IMR-90 (cell line): ENCODE results near the gene MTFR2. TPM values are rescaled to one million over a fixed set of nuclear protein-coding genes. Genes with fewer than 3 reads are reported as not detected.

ENCODE experiments used
- ATAC-seq: fragments of 200-7000 bp; cut with Tn5 transposase; 2 replicates; pipeline ENCODE4 v1.9.1; 2020; ENCODE audit warnings: low read depth, mild to moderate bottlenecking, moderate library complexity
- BruUV-seq: library from RNA; stranded (reverse); fragments of 400-500 nt; replicated peaks from 2 replicates; lab custom pipeline; 2021; lab: Mats Ljungman, UMichigan
- CTCF ChIA-PET: fragments of 300-600 bp; formaldehyde crosslinking; extraction: SDS; loops from one replicate; lab custom pipeline; 2021; ENCODE audit warnings: antibody characterized with exemption; lab: Yijun Ruan, JAX
- POLR2A ChIA-PET: fragments of 300-600 bp; sonication (Branson Sonifier 250); formaldehyde crosslinking; loops from one replicate; lab custom pipeline; 2022; ENCODE audit warnings: antibody characterized with exemption; ENCODE audit not compliant: unreplicated experiment; lab: Charles Lee
- DNase-seq: peaks from one replicate; pipeline ENCODE4 v3.0.0; 2013
- H2AFZ ChIP-seq: replicated peaks from 2 replicates; pipeline ENCODE3; 2013; ENCODE audit warnings: low read length, mild to moderate bottlenecking; ENCODE audit not compliant: poor library complexity
- H2AK5ac ChIP-seq: 2 replicates; pipeline ENCODE4 v1.6.1; 2013; ENCODE audit warnings: low read depth, low read length, inconsistent platforms
- H2AK9ac ChIP-seq: replicated peaks from 2 replicates; pipeline ENCODE3; 2013; ENCODE audit warnings: mild to moderate bottlenecking, low read depth, low read length, moderate library complexity; ENCODE audit not compliant: poor library complexity
- H2BK120ac ChIP-seq: 2 replicates; pipeline ENCODE4 v1.6.1; 2013; ENCODE audit warnings: low read depth, low read length, inconsistent platforms
- H2BK15ac ChIP-seq: 3 replicates; pipeline ENCODE4 v1.6.1; 2013; ENCODE audit warnings: low read depth, low read length, inconsistent platforms
- H2BK20ac ChIP-seq: 2 replicates; pipeline ENCODE4 v1.6.1; 2013; ENCODE audit warnings: low read depth, mild to moderate bottlenecking, inconsistent platforms, low read length, moderate library complexity
- H2BK5ac ChIP-seq: 2 replicates; pipeline ENCODE4 v1.6.1; 2013; ENCODE audit warnings: mild to moderate bottlenecking, low read depth, low read length, inconsistent platforms; ENCODE audit not compliant: poor library complexity, severe bottlenecking
- H3K14ac ChIP-seq: replicated peaks from 2 replicates; pipeline ENCODE4 v1.6.1; 2013; ENCODE audit warnings: low read depth, low read length, inconsistent platforms
- H3K18ac ChIP-seq: 2 replicates; pipeline ENCODE4 v1.6.1; 2013; ENCODE audit warnings: low read depth, low read length, control low read depth
- H3K23ac ChIP-seq: 2 replicates; pipeline ENCODE4 v1.6.1; 2013; ENCODE audit warnings: low read depth, low read length, inconsistent platforms
- H3K27ac ChIP-seq: 2 replicates; pipeline ENCODE4 v1.5.1; 2013; ENCODE audit warnings: mild to moderate bottlenecking, control low read depth, low read length; ENCODE audit not compliant: insufficient read depth
- H3K27me3 ChIP-seq: 2 replicates; pipeline ENCODE4 v1.6.1; 2013; ENCODE audit warnings: low read length; ENCODE audit not compliant: control insufficient read depth, insufficient read depth
- H3K36me3 ChIP-seq: 2 replicates; pipeline ENCODE4 v1.6.1; 2013; ENCODE audit warnings: low read length, mixed read lengths; ENCODE audit not compliant: control insufficient read depth, insufficient read depth
- H3K4ac ChIP-seq: 2 replicates; pipeline ENCODE4 v1.6.1; 2013; ENCODE audit warnings: low read depth, low read length, inconsistent platforms
- H3K4me1 ChIP-seq: 2 replicates; pipeline ENCODE4 v1.6.1; 2013; ENCODE audit warnings: low read length, mixed read lengths; ENCODE audit not compliant: control insufficient read depth, insufficient read depth
- H3K4me2 ChIP-seq: 2 replicates; pipeline ENCODE4 v1.6.1; 2013; ENCODE audit warnings: low read depth, mild to moderate bottlenecking, control low read depth, low read length, moderate library complexity
- H3K4me3 ChIP-seq: 2 replicates; pipeline ENCODE4 v1.5.1; 2013; ENCODE audit warnings: low read depth, mild to moderate bottlenecking, control low read depth, low read length, moderate library complexity; ENCODE audit not compliant: insufficient read depth
- H3K56ac ChIP-seq: 2 replicates; pipeline ENCODE4 v1.6.1; 2013; ENCODE audit warnings: low read length, inconsistent platforms; ENCODE audit not compliant: insufficient read depth; ENCODE audit errors: extremely low read depth
- H3K79me1 ChIP-seq, 2 experiments: 2 replicates each; pipeline ENCODE4 v1.6.1; 2013; ENCODE audit warnings: low read length in 2 of 2, inconsistent platforms in 1 of 2, low read depth in 1 of 2
- H3K9ac ChIP-seq: 2 replicates; pipeline ENCODE4 v1.6.1; 2013; ENCODE audit warnings: low read depth, low read length, control low read depth
- H3K9me1 ChIP-seq: 2 replicates; pipeline ENCODE4 v1.6.1; 2013; ENCODE audit warnings: low read length, inconsistent platforms; ENCODE audit not compliant: insufficient read depth
- H3K9me3 ChIP-seq: 2 replicates; pipeline ENCODE4 v1.6.1; 2013; ENCODE audit warnings: low read length; ENCODE audit not compliant: control insufficient read depth, insufficient read depth
- H4K20me1 ChIP-seq: 2 replicates; pipeline ENCODE4 v1.6.1; 2013; ENCODE audit warnings: low read length, inconsistent platforms; ENCODE audit not compliant: insufficient read depth
- H4K5ac ChIP-seq: 2 replicates; pipeline ENCODE4 v1.6.1; 2013; ENCODE audit warnings: mild to moderate bottlenecking, low read depth, low read length, control low read depth
- H4K8ac ChIP-seq, 2 experiments: 2 replicates each; pipeline ENCODE4 v1.6.1; 2013; ENCODE audit warnings: low read depth in 2 of 2, low read length in 2 of 2, control low read depth in 1 of 2, inconsistent platforms in 1 of 2
- H4K91ac ChIP-seq: 2 replicates; pipeline ENCODE4 v1.6.1; 2013; ENCODE audit warnings: low read depth, low read length, inconsistent platforms; ENCODE audit not compliant: insufficient read depth
- BHLHE40 ChIP-seq: fragments of 150-350 bp; IDR thresholded peaks from 2 replicates; pipeline ENCODE4 v1.6.1; 2016; ENCODE audit warnings: mild to moderate bottlenecking, low read depth, low read length
- CEBPB ChIP-seq: IDR thresholded peaks from 2 replicates; pipeline ENCODE4 v1.6.1; 2012; ENCODE audit warnings: low read depth, low read length, improper control_type of control experiment
- CHD1 ChIP-seq: IDR thresholded peaks from 2 replicates; pipeline ENCODE4 v1.6.1; 2012; ENCODE audit warnings: low read depth, low read length, improper control_type of control experiment
- FOS ChIP-seq: fragments of 150-350 bp; IDR thresholded peaks from 2 replicates; pipeline ENCODE4 v1.6.1; 2016; ENCODE audit warnings: low read depth, low read length
- MAZ ChIP-seq: IDR thresholded peaks from 2 replicates; pipeline ENCODE4 v1.6.1; 2012; ENCODE audit warnings: low read depth, mild to moderate bottlenecking, low read length, improper control_type of control experiment, moderate library complexity, borderline replicate concordance
- MXI1 ChIP-seq: IDR thresholded peaks from 2 replicates; pipeline ENCODE4 v1.6.1; 2012; ENCODE audit warnings: low read depth, mild to moderate bottlenecking, low read length, moderate library complexity, borderline replicate concordance
- NFE2L2 ChIP-seq: fragments of 150-350 bp; IDR thresholded peaks from 2 replicates; pipeline ENCODE4 v1.6.1; 2016; ENCODE audit warnings: low read depth, mild to moderate bottlenecking, low read length
- POLR2A ChIP-seq: IDR thresholded peaks from 2 replicates; pipeline ENCODE4 v1.6.1; 2012; ENCODE audit warnings: mild to moderate bottlenecking, low read depth, low read length
- RAD21 ChIP-seq: IDR thresholded peaks from 2 replicates; pipeline ENCODE4 v1.6.1; 2012; ENCODE audit warnings: low read length, improper control_type of control experiment
- RCOR1 ChIP-seq: IDR thresholded peaks from 2 replicates; pipeline ENCODE4 v1.6.1; 2012; ENCODE audit warnings: mild to moderate bottlenecking, low read length, improper control_type of control experiment; ENCODE audit not compliant: insufficient replicate concordance
- RFX5 ChIP-seq: IDR thresholded peaks from 2 replicates; pipeline ENCODE4 v1.8.0; 2012; ENCODE audit warnings: low read depth, mild to moderate bottlenecking, low read length, moderate library complexity
- SMC3 ChIP-seq: fragments of 150-350 bp; IDR thresholded peaks from 2 replicates; pipeline ENCODE4 v1.6.1; 2016; ENCODE audit warnings: low read depth, mild to moderate bottlenecking, antibody characterized with exemption, low read length, moderate library complexity
- whole genome bisulfite sequencing, 2 experiments: methylation state at CpG; one replicate each; pipeline versions ENCODE4 v1.1.5 to v1.1.7; 2013; ENCODE audit warnings: missing lambda C conversion rate in 2 of 2; ENCODE audit not compliant: insufficient read length in 1 of 2; ENCODE audit errors: extremely low coverage in 2 of 2; 5-methylcytosine and 5-hydroxymethylcytosine counted together
- dilution Hi-C: fragments of 300-500 bp; cut with HindIII; formaldehyde crosslinking; loops from one replicate; pipeline ENCODE4 v1.14.3; 2018; ENCODE audit warnings: low sequenced_read_pairs; ENCODE audit not compliant: unreplicated experiment
- in situ Hi-C: fragments of 300-500 bp; cut with MboI; formaldehyde crosslinking; loops from 3 replicates; pipeline ENCODE4 v1.14.3; 2019; ENCODE audit warnings: low sequenced_read_pairs, inconsistent platforms, mixed read lengths
- intact Hi-C: fragments of 100-400 bp; cut with micrococcal nuclease; formaldehyde crosslinking; loops from 2 replicates; pipeline ENCODE4 v1.10.0; 2022
- polyA plus RNA-seq, 3 experiments: library from polyadenylated mRNA; depleted of rRNA; stranded (reverse); fragments of >200 nt; gene quantifications; 2 replicates each; pipeline ENCODE4 v1.2.3, GENCODE V29; 2012; ENCODE audit warnings: low replicate concordance in 1 of 3
- total RNA-seq: library from RNA; depleted of rRNA; stranded (reverse); fragments of >200 nt; gene quantifications from 2 replicates; pipeline ENCODE4 v1.2.3, GENCODE V29; 2012
- TF ChIP-seq, protein P1 (sequence below): fragments of 150-350 bp; IDR thresholded peaks from 2 replicates; pipeline ENCODE4 v1.6.1; 2017; ENCODE audit warnings: mild to moderate bottlenecking, antibody characterized with exemption, low read length, low read depth
- TF ChIP-seq, protein P2 (sequence below): fragments of 150-350 bp; IDR thresholded peaks from 2 replicates; pipeline ENCODE4 v1.6.1; 2016; ENCODE audit warnings: low read depth, mild to moderate bottlenecking, low read length, moderate library complexity, borderline replicate concordance
- TF ChIP-seq, protein P3 (sequence below): conservative IDR thresholded peaks from 2 replicates; pipeline ENCODE4 v1.5.1; 2012; ENCODE audit warnings: mild to moderate bottlenecking, low read depth, low read length, improper control_type of control experiment

Gene MTFR2
- total and polyA plus RNA-seq, 2 of the 4 experiments (the other 2 are of a cell fraction) = 0.72 to 7.2 TPM

- ChIA-PET POLR2A (no interaction called here), CTCF (no interaction called here)
- Histone ChIP-seq H3K27ac (no peak overlapping the region), H3K27me3 (no peaks in the 10 kb centered on the region), H3K9me1 (no peaks in the 10 kb centered on the region), H4K20me1 (no peaks in the 10 kb centered on the region), H3K4ac (no peak overlapping the region), H3K36me3 (no peaks in the 10 kb centered on the region), H3K23ac (no peak overlapping the region), H4K5ac (no peak overlapping the region), H3K79me1 (peaks cover 0 to 12% of the 10 kb centered on the region in 2 experiments; a peak in 2 of 4 replicates), H2BK5ac (no peak overlapping the region), H3K4me3 (no peak overlapping the region), H3K4me1 (peaks cover 9% of the 10 kb centered on the region), H3K4me2 (no peak overlapping the region), H2BK15ac (no peak overlapping the region; the same call in 2 of the 3 replicates), H4K91ac (no peak overlapping the region), H4K8ac (no peak overlapping the region), H3K9me3 (no peaks in the 10 kb centered on the region), H2AK9ac (no peak overlapping the region), H2BK120ac (no peak overlapping the region), H3K9ac (no peak overlapping the region), H2BK20ac (no peak overlapping the region; the same call in 1 of the 2 replicates), H2AK5ac (no peak overlapping the region), H3K14ac (no peak overlapping the region), H3K56ac (no peak overlapping the region), H2AFZ (no peak overlapping the region), H3K18ac (no peak overlapping the region; the same call in 1 of the 2 replicates)
- 90% methylated on average over 2 of the region's 9 CpGs; no CpG with 5 or more reads in 1 of the 2 experiments for WGBS, 2 experiments
- no TSS peak for BruUV-seq
- intact Hi-C loops = no loop called here
- ATAC-seq = no peak
- in situ Hi-C loops = no loop called here
- dilution Hi-C loops = no loop called here
- DNase-seq = no peak
- TF ChIP-seq RCOR1 (no peak), RAD21 (no peak), FOS (no peak), NFE2L2 (no peak), RFX5 (no peak), MXI1 (no peak), SMC3 (no peak), CHD1 (no peak), BHLHE40 (no peak), CEBPB (no peak), POLR2A (no peak), MAZ (no peak)
- TF ChIP-seq, protein P1, sequence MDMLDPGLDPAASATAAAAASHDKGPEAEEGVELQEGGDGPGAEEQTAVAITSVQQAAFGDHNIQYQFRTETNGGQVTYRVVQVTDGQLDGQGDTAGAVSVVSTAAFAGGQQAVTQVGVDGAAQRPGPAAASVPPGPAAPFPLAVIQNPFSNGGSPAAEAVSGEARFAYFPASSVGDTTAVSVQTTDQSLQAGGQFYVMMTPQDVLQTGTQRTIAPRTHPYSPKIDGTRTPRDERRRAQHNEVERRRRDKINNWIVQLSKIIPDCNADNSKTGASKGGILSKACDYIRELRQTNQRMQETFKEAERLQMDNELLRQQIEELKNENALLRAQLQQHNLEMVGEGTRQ = no peak
- TF ChIP-seq, protein P2, sequence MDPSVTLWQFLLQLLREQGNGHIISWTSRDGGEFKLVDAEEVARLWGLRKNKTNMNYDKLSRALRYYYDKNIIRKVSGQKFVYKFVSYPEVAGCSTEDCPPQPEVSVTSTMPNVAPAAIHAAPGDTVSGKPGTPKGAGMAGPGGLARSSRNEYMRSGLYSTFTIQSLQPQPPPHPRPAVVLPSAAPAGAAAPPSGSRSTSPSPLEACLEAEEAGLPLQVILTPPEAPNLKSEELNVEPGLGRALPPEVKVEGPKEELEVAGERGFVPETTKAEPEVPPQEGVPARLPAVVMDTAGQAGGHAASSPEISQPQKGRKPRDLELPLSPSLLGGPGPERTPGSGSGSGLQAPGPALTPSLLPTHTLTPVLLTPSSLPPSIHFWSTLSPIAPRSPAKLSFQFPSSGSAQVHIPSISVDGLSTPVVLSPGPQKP = no peak
- TF ChIP-seq, protein P3, sequence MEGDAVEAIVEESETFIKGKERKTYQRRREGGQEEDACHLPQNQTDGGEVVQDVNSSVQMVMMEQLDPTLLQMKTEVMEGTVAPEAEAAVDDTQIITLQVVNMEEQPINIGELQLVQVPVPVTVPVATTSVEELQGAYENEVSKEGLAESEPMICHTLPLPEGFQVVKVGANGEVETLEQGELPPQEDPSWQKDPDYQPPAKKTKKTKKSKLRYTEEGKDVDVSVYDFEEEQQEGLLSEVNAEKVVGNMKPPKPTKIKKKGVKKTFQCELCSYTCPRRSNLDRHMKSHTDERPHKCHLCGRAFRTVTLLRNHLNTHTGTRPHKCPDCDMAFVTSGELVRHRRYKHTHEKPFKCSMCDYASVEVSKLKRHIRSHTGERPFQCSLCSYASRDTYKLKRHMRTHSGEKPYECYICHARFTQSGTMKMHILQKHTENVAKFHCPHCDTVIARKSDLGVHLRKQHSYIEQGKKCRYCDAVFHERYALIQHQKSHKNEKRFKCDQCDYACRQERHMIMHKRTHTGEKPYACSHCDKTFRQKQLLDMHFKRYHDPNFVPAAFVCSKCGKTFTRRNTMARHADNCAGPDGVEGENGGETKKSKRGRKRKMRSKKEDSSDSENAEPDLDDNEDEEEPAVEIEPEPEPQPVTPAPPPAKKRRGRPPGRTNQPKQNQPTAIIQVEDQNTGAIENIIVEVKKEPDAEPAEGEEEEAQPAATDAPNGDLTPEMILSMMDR = no peak
These were observed 13.4 kb downstream of the MTFR2 start for GRCh38 chr6:136236466-136237293.
